ENCODE data around the gene KRT28.

GRCh38 chr17:40843242-40843641, 43.5 kb upstream of the KRT28 start:
- TF ChIP-seq CTCF (IDR thresholded peaks at IDR 0.05): no peak
- TF ChIP-seq EP300 (IDR thresholded peaks at IDR 0.05): no peak

All from stomach (tissue), 4 donors.